ENCODE measurements around the gene LRRN2.
"Not testable (repeated sequence)": the region's sequence is repeated elsewhere in the genome, so short reads cannot be mapped to it uniquely, and the experiment has no call there.

LRRN2 gene

DNA sequence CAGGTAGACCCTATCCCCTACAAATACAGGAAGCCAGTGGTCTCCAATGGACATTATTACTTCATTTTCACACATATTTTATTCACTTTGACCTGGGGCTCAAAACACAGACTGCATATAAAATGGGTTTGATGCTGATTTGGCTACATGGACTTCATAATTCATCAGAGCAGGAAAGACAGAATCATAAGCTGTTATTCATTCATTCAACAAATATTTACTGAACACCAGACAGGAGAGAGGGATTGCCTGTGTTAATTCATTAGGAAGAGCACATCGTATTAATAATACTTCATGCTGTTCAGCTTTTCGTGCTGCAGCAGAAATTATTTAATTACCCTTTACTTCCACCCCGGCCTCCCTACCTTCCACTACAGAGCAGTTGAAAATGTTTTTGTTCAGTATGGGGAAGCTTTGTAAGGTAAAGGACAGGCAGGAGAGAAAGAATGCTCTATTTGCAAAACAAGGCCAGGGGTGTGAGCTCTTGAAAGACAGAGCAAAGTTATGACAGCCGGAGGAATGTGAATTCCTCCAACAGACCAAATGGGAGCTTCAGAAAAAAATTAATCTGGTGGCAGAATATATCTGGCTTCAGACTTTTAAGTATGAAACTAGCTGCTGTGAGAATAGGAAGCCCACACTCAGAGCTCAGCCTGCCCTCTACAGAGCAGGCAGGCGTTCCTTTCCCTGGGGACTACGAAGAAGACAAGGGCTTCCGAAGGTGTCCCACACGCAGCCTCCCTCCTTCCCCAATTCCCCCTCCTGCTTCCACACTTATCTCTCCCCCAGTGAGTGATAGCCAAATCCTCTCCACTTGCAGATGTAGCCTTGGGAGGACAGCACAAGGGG lies 111.3 kb downstream of the LRRN2 start:
- DNase-seq (ENCODE audit: low spot score), result no peak

DNA sequence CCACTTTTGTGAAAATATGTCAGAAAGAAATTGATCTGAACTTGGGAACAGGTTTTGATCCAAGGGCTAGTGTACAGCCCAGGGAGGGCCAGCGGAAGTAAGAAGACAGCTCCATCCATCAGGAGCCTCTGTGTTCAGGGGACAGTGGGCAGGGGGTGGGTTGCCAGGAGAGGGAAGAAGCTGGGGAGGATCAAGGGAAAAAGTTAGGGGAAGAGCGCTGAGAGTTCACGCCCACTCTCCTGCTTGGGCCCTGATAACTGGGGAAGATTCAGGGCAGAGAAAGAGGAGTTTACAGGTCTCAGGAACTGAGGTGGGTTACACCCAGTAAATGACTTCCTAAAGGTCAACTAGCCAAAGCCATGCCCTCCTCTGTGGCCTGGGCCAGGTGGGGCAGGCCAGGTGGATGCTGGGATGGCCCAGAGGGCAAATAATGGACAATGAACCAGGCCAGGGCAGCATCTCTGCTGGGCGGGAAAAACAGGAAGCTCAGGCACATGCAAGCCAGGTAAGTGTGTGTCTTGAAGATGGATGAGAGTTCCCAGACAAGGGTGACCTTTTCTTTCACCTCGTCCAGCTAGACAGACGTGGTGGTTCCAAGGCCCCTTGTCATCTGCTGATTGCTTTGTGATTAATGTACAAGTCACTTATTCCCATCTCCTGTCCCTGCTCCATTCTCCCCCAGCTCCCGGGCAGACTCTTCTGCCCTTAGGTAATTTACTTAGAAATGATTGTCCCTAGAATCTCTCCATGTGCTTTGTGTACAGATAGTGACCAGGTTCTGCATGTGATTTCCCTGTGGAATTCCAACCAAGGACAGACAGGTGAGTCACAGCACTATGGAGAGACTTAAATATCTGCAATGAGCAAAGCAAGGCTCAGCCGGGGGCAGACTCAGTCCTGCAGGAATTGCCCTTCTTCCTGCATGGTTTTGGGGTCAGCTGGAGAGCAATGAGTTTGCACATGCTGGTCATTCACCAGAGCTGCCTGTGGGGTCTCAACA lies 112.3 kb downstream of the LRRN2 start:
- DNase-seq (ENCODE audit: low spot score), result no peak

DNA sequence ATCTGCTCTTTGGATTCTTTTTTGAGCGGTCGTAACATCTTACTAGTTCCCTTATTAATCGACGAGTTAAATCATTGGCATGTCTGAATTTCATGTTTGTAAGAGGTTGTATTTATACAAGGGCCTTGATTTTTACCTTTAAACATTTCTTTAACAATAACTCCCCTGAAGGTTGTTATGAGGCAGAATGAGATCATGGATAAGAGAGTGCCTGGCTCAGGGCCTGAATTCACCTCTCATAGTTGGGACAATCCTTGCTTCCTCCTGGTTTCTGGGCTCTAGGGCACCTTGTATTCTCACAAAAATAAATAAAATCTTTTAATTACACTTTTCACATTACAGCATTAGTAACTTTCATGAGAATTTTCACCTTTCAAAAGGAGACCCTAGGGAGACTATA lies 113.9 kb downstream of the LRRN2 start:
- DNase-seq (ENCODE audit: low spot score), result no peak

DNA sequence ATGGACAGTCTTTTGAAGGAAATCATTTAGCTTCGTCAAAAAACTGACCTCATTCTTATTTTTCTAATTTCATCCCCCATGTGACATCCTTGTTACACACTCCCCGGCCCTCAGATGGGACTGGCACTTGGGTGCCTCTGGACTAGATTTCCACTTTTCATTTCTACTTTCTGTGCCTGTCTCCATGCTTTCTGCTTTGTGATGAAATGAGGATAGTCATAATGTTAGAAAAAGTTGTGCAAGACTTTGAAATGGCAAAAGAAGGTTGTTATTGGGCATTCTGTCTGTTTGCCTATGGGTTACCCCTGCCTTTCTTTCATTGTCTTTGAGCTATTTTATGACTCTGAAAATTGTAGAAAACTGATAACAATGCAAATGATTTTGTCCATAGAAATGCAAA lies 114.4 kb downstream of the LRRN2 start:
- no peak for DNase-seq (ENCODE audit: low spot score)

DNA sequence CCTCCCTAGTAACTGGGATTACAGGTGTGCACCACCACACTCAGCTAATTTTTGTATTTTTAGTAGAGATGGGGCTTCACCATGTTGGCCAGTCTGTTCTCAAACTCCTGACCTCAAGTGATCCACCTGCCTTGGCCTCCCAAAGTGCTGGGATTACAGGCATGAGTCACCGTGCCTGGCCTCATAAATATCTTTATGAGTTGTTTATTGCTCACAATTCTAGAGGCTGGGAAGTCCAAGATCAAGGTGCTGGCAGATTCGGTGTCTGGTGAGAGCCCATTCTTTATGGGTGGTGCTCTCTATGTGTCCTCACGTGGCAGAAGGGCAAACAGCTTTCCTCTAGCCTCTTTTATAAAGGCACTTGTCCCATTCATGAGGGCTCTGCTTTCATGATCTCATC lies 115.5 kb downstream of the LRRN2 start:
- DNase-seq (ENCODE audit: low spot score), result not testable (repeated sequence)

DNA sequence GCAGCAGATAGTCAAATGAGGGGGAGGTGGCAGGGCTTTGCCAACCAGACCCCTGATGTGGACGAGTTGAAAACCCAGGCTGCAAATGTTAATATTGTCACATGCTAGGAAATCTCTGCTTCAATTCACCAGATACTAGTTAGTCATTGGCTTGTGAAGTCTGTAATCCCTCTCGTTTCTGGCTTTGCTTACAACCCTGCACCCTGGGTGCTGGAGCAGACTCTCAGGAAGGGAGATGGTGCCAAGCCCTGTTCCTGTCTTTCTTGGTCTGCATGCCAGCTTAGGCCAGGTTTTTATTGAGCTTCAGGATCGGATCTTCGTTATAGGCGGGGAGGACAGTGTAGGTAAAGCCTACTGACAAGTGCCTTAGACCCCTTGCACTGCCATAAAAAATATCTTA lies 116.1 kb downstream of the LRRN2 start:
- no peak for DNase-seq (ENCODE audit: low spot score)

DNA sequence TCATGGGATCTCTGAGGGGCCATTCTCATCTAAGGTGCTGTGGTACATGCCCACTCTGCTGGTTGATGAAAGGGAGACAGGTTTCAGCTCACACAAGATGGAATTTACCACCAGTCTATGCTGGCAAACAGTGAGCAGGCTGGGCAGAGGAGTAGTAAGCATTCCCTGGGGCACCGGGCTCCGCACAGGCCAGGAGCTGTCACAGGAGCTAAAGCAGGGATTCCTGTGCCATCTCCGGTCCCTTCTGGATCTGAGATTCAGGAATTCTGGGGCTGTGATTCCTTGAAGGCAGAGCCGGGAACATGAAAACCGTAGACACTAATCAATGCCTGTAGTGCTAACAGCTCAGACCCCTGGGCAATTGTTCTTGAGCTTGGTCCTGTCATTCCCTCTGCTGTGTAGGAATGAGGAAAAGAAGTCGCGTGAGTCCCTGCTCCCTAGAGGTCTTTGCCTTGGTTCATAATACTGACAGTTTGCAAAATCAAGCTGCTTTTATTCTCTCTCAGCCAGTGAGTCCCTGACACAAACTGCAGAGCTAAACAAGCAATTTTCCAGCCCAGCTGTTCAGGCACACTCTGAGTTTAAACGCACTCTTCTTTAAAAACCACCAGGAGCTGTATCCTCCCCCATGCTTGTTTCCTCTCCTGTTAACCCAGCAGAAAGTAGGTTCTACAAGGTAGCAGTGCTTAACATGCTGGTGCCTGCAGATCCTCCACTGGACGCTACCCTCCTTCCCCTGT lies 116.8 kb downstream of the LRRN2 start:
- no peak for DNase-seq (ENCODE audit: low spot score)
